ENCODE data around the gene NAV2. TPM values are rescaled to one million over a fixed set of nuclear protein-coding genes. Genes with fewer than 3 reads are reported as not detected.
A peak's percentile ranks its signal among the peaks of the same experiment; 100 is the strongest.

NAV2 gene
- total RNA-seq, 1 donor from 2014 or later: 9.6 TPM

GRCh38 chr11:20038972-20039371, 326.3 kb downstream of the NAV2 start:
- Histone ChIP-seq H3K27ac (no peak overlapping the region), H4K20me1 (ENCODE audit: low read depth) (peaks cover 39% of the 10 kb centered on the region), H3K79me2 (ENCODE audit: low read depth) (no peaks in the 10 kb centered on the region), H3F3A (ENCODE audit: low read depth) (peaks cover 13% of the 10 kb centered on the region), H3K4me1 (peaks cover 18% of the 10 kb centered on the region), H2AFZ (replicated peaks) (no peak overlapping the region), H3K9me3 (ENCODE audit: low read depth) (no peaks in the 10 kb centered on the region), H3K4me2 (no peak overlapping the region), H3K27me3 (no peaks in the 10 kb centered on the region), H3K4me3 (no peak overlapping the region), H3K36me3 (no peaks in the 10 kb centered on the region), H3K9ac (no peak overlapping the region)
- DNase-seq (ENCODE audit: low spot score): no peak
- H3K4me1 Mint-ChIP-seq: peaks cover 50% of the 10 kb centered on the region
- H3K27me3 Mint-ChIP-seq (ENCODE audit: insufficient read depth, low read depth): peaks cover 10% of the 10 kb centered on the region
- H3K9me3 Mint-ChIP-seq: no peaks in the 10 kb centered on the region
- TF ChIP-seq EZH2phosphoT487 (IDR thresholded peaks at IDR 0.05) (no peak), EZH2 (IDR thresholded peaks at IDR 0.05) (no peak), CTCF (IDR thresholded peaks at IDR 0.05) (no peak)
- peaks cover 32% of the 10 kb centered on the region for H3K36me3 Mint-ChIP-seq
- H3K27ac Mint-ChIP-seq: no peak overlapping the region
- no peak overlapping the region for H3K4me3 Mint-ChIP-seq

GRCh38 chr11:20041499-20041898, 328.9 kb downstream of the NAV2 start:
- peaks cover 38% of the 10 kb centered on the region for H3K36me3 Mint-ChIP-seq
- peaks cover 7% of the 10 kb centered on the region for H3K27me3 Mint-ChIP-seq (ENCODE audit: insufficient read depth, low read depth)

GRCh38 chr11:20042045-20042639, 329.5 kb downstream of the NAV2 start:
- Histone ChIP-seq H3K27ac (no peak overlapping the region), H3K4me3 (no peak overlapping the region), H3K9ac (no peak overlapping the region), H3K79me2 (ENCODE audit: low read depth) (no peaks in the 10 kb centered on the region), H3K4me2 (peak overlapping the region; percentile 51), H3K27me3 (no peaks in the 10 kb centered on the region), H3F3A (ENCODE audit: low read depth) (peaks cover 13% of the 10 kb centered on the region), H3K9me3 (ENCODE audit: low read depth) (no peaks in the 10 kb centered on the region), H2AFZ (replicated peaks) (no peak overlapping the region), H4K20me1 (ENCODE audit: low read depth) (peaks cover 31% of the 10 kb centered on the region), H3K36me3 (no peaks in the 10 kb centered on the region), H3K4me1 (peaks cover 18% of the 10 kb centered on the region)
- DNase-seq (ENCODE audit: low spot score): no peak
- no peak overlapping the region for H3K4me3 Mint-ChIP-seq
- no peak overlapping the region for H3K27ac Mint-ChIP-seq
- TF ChIP-seq CTCF (IDR thresholded peaks at IDR 0.05) (no peak), EZH2 (IDR thresholded peaks at IDR 0.05) (no peak), EZH2phosphoT487 (IDR thresholded peaks at IDR 0.05) (no peak)
- H3K4me1 Mint-ChIP-seq: peaks cover 30% of the 10 kb centered on the region
- H3K27me3 Mint-ChIP-seq (ENCODE audit: insufficient read depth, low read depth): peaks cover 7% of the 10 kb centered on the region
- peaks cover 37% of the 10 kb centered on the region for H3K36me3 Mint-ChIP-seq
- no peaks in the 10 kb centered on the region for H3K9me3 Mint-ChIP-seq

More at GRCh38 chr11:20041499-20041898, 328.9 kb downstream of the NAV2 start:
- H3K9me3 Mint-ChIP-seq: no peaks in the 10 kb centered on the region
- H2AFZ ChIP-seq (replicated peaks): no peak overlapping the region
- H3K4me2 ChIP-seq: no peak overlapping the region
- no peak overlapping the region for H3K9ac ChIP-seq
- H3K4me1 ChIP-seq: peaks cover 18% of the 10 kb centered on the region
- no peaks in the 10 kb centered on the region for H3K9me3 ChIP-seq (ENCODE audit: low read depth)
- H3K79me2 ChIP-seq (ENCODE audit: low read depth): no peaks in the 10 kb centered on the region
- peaks cover 31% of the 10 kb centered on the region for H4K20me1 ChIP-seq (ENCODE audit: low read depth)
- peaks cover 13% of the 10 kb centered on the region for H3F3A ChIP-seq (ENCODE audit: low read depth)
- no peak overlapping the region for H3K4me3 ChIP-seq
- no peaks in the 10 kb centered on the region for H3K36me3 ChIP-seq
- no peak overlapping the region for H3K4me3 Mint-ChIP-seq
- no peaks in the 10 kb centered on the region for H3K27me3 ChIP-seq
- peaks cover 35% of the 10 kb centered on the region for H3K4me1 Mint-ChIP-seq
- no peak overlapping the region for H3K27ac ChIP-seq
- no peak overlapping the region for H3K27ac Mint-ChIP-seq
- TF ChIP-seq EZH2 (IDR thresholded peaks at IDR 0.05) (no peak), CTCF (IDR thresholded peaks at IDR 0.05) (no peak), EZH2phosphoT487 (IDR thresholded peaks at IDR 0.05) (no peak)
- no peak for DNase-seq (ENCODE audit: low spot score)

Data from neural progenitor cell (in vitro differentiated cells).